HuH-7.5 (cell line): ENCODE measurements around the gene NKX6-1.

Source experiments
- DNase-seq: peaks from one replicate; pipeline ENCODE4 v3.0.0; 2011; ENCODE audit warnings: low spot score

The NKX6-1 gene

GRCh38 chr4:84498203-84498934 is 723 bp downstream of the NKX6-1 start:
- no peak for DNase-seq

GRCh38 chr4:84497504-84498202 is 1.4 kb downstream of the NKX6-1 start:
- no peak for DNase-seq

- DNase-seq, result no peak
Measured at GRCh38 chr4:84496706-84497503, 2.2 kb downstream of the NKX6-1 start.

GRCh38 chr4:84496331-84496705 is 2.8 kb downstream of the NKX6-1 start:
- DNase-seq, result no peak

GRCh38 chr4:84495794-84496261 is 3.3 kb downstream of the NKX6-1 start:
- no peak for DNase-seq

GRCh38 chr4:84495118-84495793 is 3.8 kb downstream of the NKX6-1 start:
- DNase-seq, result no peak

- DNase-seq, result no peak
Measured at GRCh38 chr4:84494531-84494930, 4.6 kb downstream of the NKX6-1 start.

GRCh38 chr4:84494076-84494475 is 5.0 kb downstream of the NKX6-1 start:
- DNase-seq, result no peak

GRCh38 chr4:84493092-84493850 is 5.8 kb downstream of the NKX6-1 start:
- DNase-seq, result no peak

GRCh38 chr4:84492737-84493091 is 6.4 kb downstream of the NKX6-1 start:
- DNase-seq, result no peak

GRCh38 chr4:84492290-84492689 is 6.8 kb downstream of the NKX6-1 start:
- DNase-seq, result no peak

- DNase-seq, result no peak
Measured at GRCh38 chr4:84491481-84491880, 7.6 kb downstream of the NKX6-1 start.

- no peak for DNase-seq
Measured at GRCh38 chr4:84490663-84491062, 8.4 kb downstream of the NKX6-1 start.

GRCh38 chr4:84484236-84484635 is 14.9 kb downstream of the NKX6-1 start:
- DNase-seq, result no peak

GRCh38 chr4:84483688-84484087 is 15.4 kb downstream of the NKX6-1 start:
- DNase-seq, result no peak

- DNase-seq, result no peak
Measured at GRCh38 chr4:84482564-84483563, 16.2 kb downstream of the NKX6-1 start.

GRCh38 chr4:84481860-84482245 is 17.2 kb downstream of the NKX6-1 start:
- DNase-seq, result no peak

GRCh38 chr4:84481077-84481859 is 17.8 kb downstream of the NKX6-1 start:
- DNase-seq, result no peak

GRCh38 chr4:84480082-84480481 is 19.0 kb downstream of the NKX6-1 start:
- DNase-seq, result no peak

GRCh38 chr4:84479663-84480062 is 19.4 kb downstream of the NKX6-1 start:
- DNase-seq, result no peak
